H1 (cell line): ENCODE data around the gene ZNF202. TPM values are rescaled to one million over a fixed set of nuclear protein-coding genes. Genes with fewer than 3 reads are reported as not detected.

Source experiments
- CTCF ChIA-PET: fragments of 300-600 bp; sonication (Branson Sonifier 250); formaldehyde crosslinking; loops from one replicate; lab custom pipeline; 2021; ENCODE audit not compliant: partially characterized antibody; lab: Charles Lee
- POLR2A ChIA-PET: fragments of 300-600 bp; sonication (Branson Sonifier 250); formaldehyde crosslinking; loops from one replicate; lab custom pipeline; 2021; ENCODE audit warnings: inconsistent platforms; ENCODE audit not compliant: partially characterized antibody; lab: Charles Lee
- DNase-seq, 2 experiments: peaks; one replicate each; pipeline versions ENCODE4 v3.0.0 to v3.0.0-alpha.2; 2010 to 2022; ENCODE audit warnings: low spot score in 2 of 2, low read depth in 1 of 2, mixed read lengths in 1 of 2
- FAIRE-seq: peaks from 2 replicates; lab custom pipeline; 2011; peaks lifted over from hg19 to GRCh38; lab: Jason Lieb, UNC
- H2AFZ ChIP-seq: 2 replicates; pipeline ENCODE4 v1.8.1; 2012; ENCODE audit warnings: low read length, inconsistent platforms
- H2AK5ac ChIP-seq: 2 replicates; pipeline ENCODE4 v1.6.1; 2013; ENCODE audit warnings: low read depth, low read length
- H2BK120ac ChIP-seq: replicated peaks from 2 replicates; pipeline ENCODE3; 2013; ENCODE audit warnings: low read depth, low read length, inconsistent platforms
- H2BK12ac ChIP-seq: 2 replicates; pipeline ENCODE4 v1.6.1; 2013; ENCODE audit warnings: low read depth, low read length
- H2BK15ac ChIP-seq: 2 replicates; pipeline ENCODE4 v1.6.1; 2013; ENCODE audit warnings: low read length
- H2BK20ac ChIP-seq: 2 replicates; pipeline ENCODE4 v1.6.1; 2013; ENCODE audit warnings: low read length
- H2BK5ac ChIP-seq: 2 replicates; pipeline ENCODE4 v1.6.1; 2013; ENCODE audit warnings: low read depth, low read length
- H3K14ac ChIP-seq: 2 replicates; pipeline ENCODE4 v1.6.1; 2013; ENCODE audit warnings: inconsistent platforms; ENCODE audit not compliant: insufficient read length
- H3K18ac ChIP-seq: 2 replicates; pipeline ENCODE4 v1.6.1; 2013; ENCODE audit warnings: low read length; ENCODE audit errors: extremely low read depth
- H3K23ac ChIP-seq: 2 replicates; pipeline ENCODE4 v1.6.1; 2013; ENCODE audit warnings: inconsistent platforms; ENCODE audit not compliant: insufficient read length
- H3K23me2 ChIP-seq: 2 replicates; pipeline ENCODE4 v1.6.1; 2013; ENCODE audit warnings: low read depth, low read length
- H3K27ac ChIP-seq: 2 replicates; pipeline ENCODE4 v1.6.1; 2011; ENCODE audit warnings: low read depth, low read length, inconsistent platforms
- H3K27me3 ChIP-seq, 4 experiments: replicated peaks in 1 of 4; 1 replicate in 1 of 4; 2 replicates in 3 of 4; pipeline versions ENCODE4 v1.6.1 to v1.8.1; 2011 to 2013; ENCODE audit warnings: low read length in 3 of 4, mild to moderate bottlenecking in 3 of 4, inconsistent platforms in 2 of 4, mixed read lengths in 2 of 4, moderate library complexity in 1 of 4; ENCODE audit not compliant: control insufficient read depth in 3 of 4, insufficient read depth in 3 of 4; ENCODE audit errors: extremely low read depth in 1 of 4
- H3K36me3 ChIP-seq, 4 experiments: 2 replicates each; pipeline versions ENCODE4 v1.6.1 to v1.8.1; 2011 to 2013; ENCODE audit warnings: mild to moderate bottlenecking in 4 of 4, low read length in 3 of 4, moderate library complexity in 2 of 4, control low read depth in 1 of 4, inconsistent platforms in 1 of 4; ENCODE audit not compliant: insufficient read depth in 4 of 4, control insufficient read depth in 2 of 4
- H3K4ac ChIP-seq: replicated peaks from 2 replicates; pipeline ENCODE3; 2013; ENCODE audit warnings: low read length, low read depth, mixed read lengths, inconsistent platforms; ENCODE audit not compliant: insufficient read length
- H3K4me1 ChIP-seq, 4 experiments: replicated peaks in 1 of 4; 1 replicate in 1 of 4; 2 replicates in 3 of 4; pipeline versions ENCODE4 v1.6.1 to v1.8.1; 2011 to 2013; ENCODE audit warnings: low read length in 3 of 4, inconsistent platforms in 2 of 4, mixed read lengths in 1 of 4; ENCODE audit not compliant: insufficient read depth in 4 of 4, control insufficient read depth in 3 of 4
- H3K4me2 ChIP-seq, 2 experiments: 2 replicates each; pipeline versions ENCODE4 v1.6.1 to v1.8.1; 2011 to 2013; ENCODE audit warnings: low read depth in 2 of 2, low read length in 2 of 2, control low read depth in 1 of 2, inconsistent platforms in 1 of 2, mild to moderate bottlenecking in 1 of 2; ENCODE audit not compliant: insufficient read depth in 1 of 2
- H3K4me3 ChIP-seq, 4 experiments: fragments of 200-600, 300-600 bp in 1 of 4; sonication (generic), shearing (Covaris generic), sonication (Bioruptor Twin) in 1 of 4; 2 replicates each; pipeline versions ENCODE4 v1.5.1 to v1.8.1; 2011 to 2016; ENCODE audit warnings: low read length in 4 of 4, low read depth in 3 of 4, control low read depth in 2 of 4, inconsistent platforms in 2 of 4, mild to moderate bottlenecking in 2 of 4, mixed read lengths in 1 of 4, moderate library complexity in 1 of 4; ENCODE audit not compliant: insufficient read depth in 2 of 4; ENCODE audit errors: extremely low read depth in 1 of 4
- H3K56ac ChIP-seq: replicated peaks from 2 replicates; pipeline ENCODE3; 2013; ENCODE audit warnings: low read depth, mild to moderate bottlenecking, mixed read lengths, low read length, inconsistent platforms; ENCODE audit not compliant: insufficient read length
- H3K79me1 ChIP-seq: 2 replicates; pipeline ENCODE4 v1.6.1; 2013; ENCODE audit warnings: low read depth, low read length, control low read depth
- H3K79me2 ChIP-seq, 2 experiments: 2 replicates each; pipeline versions ENCODE4 v1.6.1 to v1.8.1; 2012 to 2013; ENCODE audit warnings: low read length in 2 of 2, mild to moderate bottlenecking in 2 of 2, inconsistent platforms in 1 of 2; ENCODE audit not compliant: insufficient read depth in 2 of 2, control insufficient read depth in 1 of 2
- H3K9ac ChIP-seq, 4 experiments: replicated peaks in 1 of 4; 1 replicate in 1 of 4; 2 replicates in 3 of 4; pipeline versions ENCODE4 v1.6.1 to v1.8.1; 2011 to 2013; ENCODE audit warnings: low read depth in 3 of 4, low read length in 3 of 4, control low read depth in 2 of 4, mild to moderate bottlenecking in 2 of 4, moderate library complexity in 2 of 4, inconsistent platforms in 1 of 4; ENCODE audit errors: extremely low read depth in 1 of 4
- H3K9me3 ChIP-seq, 2 experiments: 2 replicates each; pipeline versions ENCODE4 v1.6.1 to v1.8.1; 2012 to 2013; ENCODE audit warnings: mild to moderate bottlenecking in 2 of 2, moderate library complexity in 2 of 2, control low read depth in 1 of 2, inconsistent platforms in 1 of 2, low read depth in 1 of 2, low read length in 1 of 2, mixed read lengths in 1 of 2; ENCODE audit not compliant: insufficient read depth in 2 of 2
- H4K20me1 ChIP-seq, 2 experiments: replicated peaks in 1 of 2; 2 replicates each; pipeline versions ENCODE3 to v1.8.1; 2011 to 2013; ENCODE audit warnings: inconsistent platforms in 2 of 2, low read length in 2 of 2, mild to moderate bottlenecking in 1 of 2; ENCODE audit not compliant: insufficient read depth in 2 of 2, control insufficient read depth in 1 of 2
- H4K5ac ChIP-seq: 2 replicates; pipeline ENCODE4 v1.6.1; 2013; ENCODE audit warnings: low read length, low read depth, mixed read lengths, inconsistent platforms; ENCODE audit not compliant: insufficient read length
- H4K8ac ChIP-seq: 2 replicates; pipeline ENCODE4 v1.8.0; 2013; ENCODE audit warnings: mild to moderate bottlenecking, moderate library complexity, low read length, inconsistent platforms; ENCODE audit not compliant: insufficient read depth; ENCODE audit errors: extremely low read depth
- H4K91ac ChIP-seq: replicated peaks from 2 replicates; pipeline ENCODE3; 2013; ENCODE audit warnings: low read length, mixed read lengths, inconsistent platforms; ENCODE audit not compliant: insufficient read length
- BRCA1 ChIP-seq: IDR thresholded peaks from 2 replicates; pipeline ENCODE4 v1.6.1; 2012; ENCODE audit warnings: low read depth, low read length, improper control_type of control experiment
- CBX8 ChIP-seq: fragments of 300-800, 300-1000 bp; sonication (generic); IDR thresholded peaks from 2 replicates; pipeline ENCODE4 v1.7.1; 2016; ENCODE audit warnings: low read depth, low read length, borderline replicate concordance
- CHD2 ChIP-seq: IDR thresholded peaks from 2 replicates; pipeline ENCODE4 v1.6.1; 2012; ENCODE audit warnings: low read length, improper control_type of control experiment
- GABPA ChIP-seq: IDR thresholded peaks from 2 replicates; pipeline ENCODE4 v1.6.1; 2011; ENCODE audit warnings: mild to moderate bottlenecking, low read length, moderate library complexity, borderline replicate concordance; ENCODE audit not compliant: insufficient read depth
- HDAC2 ChIP-seq, 2 experiments: fragments of 300-600 bp in 1 of 2; sonication (generic) in 1 of 2; IDR thresholded peaks; 2 replicates each; pipeline ENCODE4 v1.6.1; 2011 to 2012; ENCODE audit warnings: low read depth in 2 of 2, low read length in 2 of 2, mild to moderate bottlenecking in 2 of 2, moderate library complexity in 2 of 2, borderline replicate concordance in 1 of 2, inconsistent platforms in 1 of 2
- JUND ChIP-seq: IDR thresholded peaks from 2 replicates; pipeline ENCODE4 v1.6.1; 2011; ENCODE audit warnings: mild to moderate bottlenecking, improper control_type of control experiment, low read length
- NANOG ChIP-seq: IDR thresholded peaks from 2 replicates; pipeline ENCODE4 v1.6.1; 2011; ENCODE audit warnings: low read length, low read depth, mild to moderate bottlenecking, inconsistent platforms; ENCODE audit not compliant: insufficient read depth, poor library complexity, severe bottlenecking
- POU5F1 ChIP-seq: IDR thresholded peaks from 2 replicates; pipeline ENCODE4 v1.6.1; 2011; ENCODE audit warnings: low read depth, mild to moderate bottlenecking, low read length, moderate library complexity
- SAP30 ChIP-seq: fragments of 300-600 bp; sonication (generic); IDR thresholded peaks from 2 replicates; pipeline ENCODE4 v1.7.1; 2012; ENCODE audit warnings: low read length, moderate library complexity, mild to moderate bottlenecking, inconsistent platforms; ENCODE audit not compliant: insufficient read depth, insufficient replicate concordance
- SP1 ChIP-seq: IDR thresholded peaks from 2 replicates; pipeline ENCODE4 v1.6.1; 2011; ENCODE audit warnings: low read depth, low read length
- SP2 ChIP-seq: IDR thresholded peaks from 2 replicates; pipeline ENCODE4 v1.6.1; 2012; ENCODE audit warnings: mild to moderate bottlenecking, low read length, inconsistent platforms
- SP4 ChIP-seq: IDR thresholded peaks from 2 replicates; pipeline ENCODE4 v1.6.1; 2012; ENCODE audit warnings: low read length, inconsistent platforms
- TAF1 ChIP-seq: IDR thresholded peaks from 2 replicates; pipeline ENCODE4 v1.6.1; 2011; ENCODE audit warnings: mild to moderate bottlenecking, low read depth, low read length
- polyA plus RNA-seq, 7 experiments: library from polyadenylated mRNA; depleted of rRNA in 3 of 7; stranded (reverse) in 5 of 7; unstranded in 2 of 7; fragments of >200 nt in 5 of 7; fragments of 200-250 nt in 2 of 7; gene quantifications; 1 replicate in 5 of 7; 2 replicates in 1 of 7; 4 replicates in 1 of 7; pipeline versions ENCODE4 v1.2.1 to v1.2.3, GENCODE V29; 2011 to 2013; ENCODE audit warnings: missing spikeins in 2 of 7, mixed read lengths in 2 of 7
- total RNA-seq: library from RNA; stranded (reverse); fragmentation: NEBNext Ultra II Directional; extraction: Animal tissue kit (Norgen Biotek cat#: 25700); gene quantifications from 2 replicates; pipeline ENCODE4 v1.2.1, GENCODE V29; 2021

The ZNF202 gene
- total and polyA plus RNA-seq, 2 of the 8 experiments (the other 6 are each of a cell fraction or from before 2014, with no cell fraction given), result 14.1 to 33.9 TPM

DNA sequence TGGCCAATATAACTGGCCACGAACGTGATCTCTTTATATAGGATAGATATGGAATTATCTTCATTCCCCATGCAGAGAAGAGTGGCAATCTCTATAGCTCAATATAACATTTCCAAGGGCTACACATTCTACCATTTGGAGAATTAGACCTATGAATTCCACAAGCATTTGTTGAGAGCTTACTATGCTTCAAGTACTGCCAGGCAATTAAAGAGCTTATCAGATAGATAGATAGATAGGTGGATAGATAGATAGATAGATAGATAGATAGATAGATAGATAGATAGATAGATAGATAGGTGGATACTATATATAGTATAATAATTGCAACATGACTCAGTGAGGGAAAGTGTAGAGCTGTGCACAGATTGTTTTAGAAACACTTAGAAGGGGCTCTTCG lies 14.4 kb upstream of the ZNF202 start (continued):
- TF ChIP-seq SP4, result no peak

DNA sequence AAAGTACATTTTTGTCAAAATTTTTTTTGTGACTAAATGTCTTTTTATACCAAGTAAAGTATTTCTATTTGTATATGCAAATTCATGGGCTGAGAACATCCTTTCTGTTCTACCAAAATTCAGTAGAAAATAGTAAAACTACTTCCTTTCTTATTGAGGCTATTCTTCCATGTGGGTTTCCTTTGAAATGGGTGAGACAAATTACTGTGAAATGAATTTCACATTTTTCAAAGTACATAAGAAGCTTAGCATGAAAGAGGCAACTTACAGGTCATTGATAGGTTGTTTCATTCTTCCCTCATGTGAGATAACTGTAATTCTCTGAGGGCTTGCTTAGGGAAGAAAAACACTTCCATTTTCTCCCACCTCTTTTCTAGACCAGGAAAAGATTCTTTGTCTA lies 13.9 kb upstream of the ZNF202 start:
- Histone ChIP-seq H4K20me1 (no peaks in the 10 kb centered on the region), H3K79me2 (no peaks in the 10 kb centered on the region), H3K9me3 (no peaks in the 10 kb centered on the region), H2BK20ac (no peak overlapping the region), H2AK5ac (no peak overlapping the region), H4K91ac (no peak overlapping the region), H3K27ac (no peak overlapping the region), H2AFZ (no peak overlapping the region), H3K14ac (no peak overlapping the region), H3K23me2 (no peaks in the 10 kb centered on the region), H3K4me3 (no peak overlapping the region), H3K36me3 (no peaks in the 10 kb centered on the region), H3K27me3 (no peaks in the 10 kb centered on the region), H3K9ac (no peak overlapping the region), H3K4me1 (peaks cover 0 to 4% (median 1%) of the 10 kb centered on the region in 4 experiments; a peak in 1 of 7 replicates), H3K4me2 (no peak overlapping the region), H2BK5ac (no peak overlapping the region), H3K18ac (no peak overlapping the region), H3K4ac (no peak overlapping the region), H3K23ac (no peak overlapping the region), H4K5ac (no peak overlapping the region), H2BK15ac (no peak overlapping the region), H3K79me1 (no peaks in the 10 kb centered on the region), H4K8ac (no peak overlapping the region), H2BK120ac (no peak overlapping the region), H3K56ac (no peak overlapping the region), H2BK12ac (no peak overlapping the region)
- ChIA-PET CTCF (interaction anchor here (1.3 to 1.5 kb wide), 3 partner anchors 9 to 314 kb away, joined by 3 to 5 read pairs (median 5); no protein-coding TSS in a partner anchor), POLR2A (interaction anchor here (0.7 to 1.2 kb wide), 2 partner anchors 11 to 14 kb away, joined by 4 read pairs; partner anchors contain the start of gene ZNF202)
- DNase-seq (no peak), FAIRE-seq (no peak)
- TF ChIP-seq BRCA1, result no peak
- TF ChIP-seq SP1, result no peak
- no peak for TF ChIP-seq SP2
- no peak for TF ChIP-seq CBX8
- TF ChIP-seq NANOG, result no peak
- TF ChIP-seq CHD2, result no peak
- no peak for TF ChIP-seq TAF1
- no peak for TF ChIP-seq JUND
- TF ChIP-seq HDAC2 (IDR thresholded peaks at IDR 0.05; ENCODE audit: borderline replicate concordance in 1 of 2, low read depth in 2 of 2, low read length in 2 of 2), result no peak
- TF ChIP-seq GABPA, result no peak
- TF ChIP-seq POU5F1, result no peak
- TF ChIP-seq SAP30, result no peak
